Neuron (in vitro differentiated cells): ENCODE data around the gene GPR45.

Experiments used
- H2AFZ ChIP-seq: one replicate; pipeline ENCODE4 v1.6.1; 2013; ENCODE audit warnings: low read depth, mild to moderate bottlenecking, inconsistent platforms, low read length, moderate library complexity
- H3K27me3 ChIP-seq: one replicate; pipeline ENCODE4 v1.6.1; 2013; ENCODE audit warnings: low read length; ENCODE audit not compliant: insufficient read depth
- H3K36me3 ChIP-seq: one replicate; pipeline ENCODE4 v1.6.1; 2013; ENCODE audit warnings: low read length; ENCODE audit not compliant: insufficient read depth
- H3K4me1 ChIP-seq: one replicate; pipeline ENCODE4 v1.6.1; 2013; ENCODE audit warnings: low read length; ENCODE audit not compliant: insufficient read depth
- H3K4me3 ChIP-seq: 2 replicates; pipeline ENCODE4 v1.5.1; 2013; ENCODE audit warnings: mild to moderate bottlenecking, low read length, moderate library complexity
- H3K9me3 ChIP-seq: one replicate; pipeline ENCODE4 v1.6.1; 2013; ENCODE audit warnings: low read length

GPR45 gene

GRCh38 chr2:105258835-105259350 lies 17.4 kb downstream of the GPR45 start:
- no peaks in the 10 kb centered on the region for H3K36me3 ChIP-seq
- no peaks in the 10 kb centered on the region for H3K4me1 ChIP-seq
- peaks cover 5% of the 10 kb centered on the region for H3K9me3 ChIP-seq
- H2AFZ ChIP-seq: no peak overlapping the region
- H3K27me3 ChIP-seq: no peaks in the 10 kb centered on the region
- H3K4me3 ChIP-seq: no peak overlapping the region

DNA sequence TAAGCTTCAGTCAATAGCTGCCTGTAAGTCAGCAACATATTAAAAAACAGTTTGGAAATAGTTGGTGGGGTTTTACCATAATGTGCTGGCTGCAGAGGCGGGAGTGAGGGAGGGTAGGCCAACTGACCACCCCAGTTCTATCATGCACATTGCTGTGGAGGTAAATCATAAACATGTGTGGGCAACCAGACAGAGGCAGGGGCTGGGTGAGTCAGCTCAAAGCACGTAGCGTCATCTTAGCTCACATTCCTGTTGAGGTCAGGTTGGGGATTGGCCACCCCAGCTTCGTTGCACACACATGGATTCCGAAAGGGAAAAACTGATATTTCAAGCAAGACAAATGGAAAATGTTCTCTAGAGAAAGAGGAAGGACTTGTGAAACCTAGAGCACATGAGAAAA lies 19.5 kb downstream of the GPR45 start:
- peaks cover 9% of the 10 kb centered on the region for H3K4me1 ChIP-seq
- peaks cover 3% of the 10 kb centered on the region for H3K9me3 ChIP-seq
- H3K27me3 ChIP-seq: no peaks in the 10 kb centered on the region
- H3K36me3 ChIP-seq: no peaks in the 10 kb centered on the region
- H3K4me3 ChIP-seq: no peak overlapping the region
- no peak overlapping the region for H2AFZ ChIP-seq

GRCh38 chr2:105262651-105263091 lies 21.1 kb downstream of the GPR45 start:
- peaks cover 7% of the 10 kb centered on the region for H3K36me3 ChIP-seq
- no peaks in the 10 kb centered on the region for H3K27me3 ChIP-seq
- H3K4me1 ChIP-seq: peaks cover 16% of the 10 kb centered on the region
- peaks cover 3% of the 10 kb centered on the region for H3K9me3 ChIP-seq
- H2AFZ ChIP-seq: no peak overlapping the region
- no peak overlapping the region for H3K4me3 ChIP-seq

GRCh38 chr2:105269426-105269825 lies 27.9 kb downstream of the GPR45 start:
- Histone ChIP-seq H3K4me3 (no peak overlapping the region), H3K36me3 (peaks cover 56% of the 10 kb centered on the region), H3K4me1 (peaks cover 16% of the 10 kb centered on the region), H3K27me3 (no peaks in the 10 kb centered on the region), H2AFZ (no peak overlapping the region), H3K9me3 (no peaks in the 10 kb centered on the region)

- H3K27me3 ChIP-seq: no peaks in the 10 kb centered on the region
- no peak overlapping the region for H3K4me3 ChIP-seq
- no peak overlapping the region for H2AFZ ChIP-seq
- no peaks in the 10 kb centered on the region for H3K9me3 ChIP-seq
- peaks cover 69% of the 10 kb centered on the region for H3K36me3 ChIP-seq
- H3K4me1 ChIP-seq: peaks cover 3% of the 10 kb centered on the region
Measured at GRCh38 chr2:105271393-105272045, 30.0 kb downstream of the GPR45 start.

GRCh38 chr2:105272176-105272575 lies 30.6 kb downstream of the GPR45 start:
- Histone ChIP-seq H3K4me3 (no peak overlapping the region), H3K4me1 (no peaks in the 10 kb centered on the region), H3K27me3 (no peaks in the 10 kb centered on the region), H3K9me3 (no peaks in the 10 kb centered on the region), H3K36me3 (peaks cover 72% of the 10 kb centered on the region), H2AFZ (no peak overlapping the region)

DNA sequence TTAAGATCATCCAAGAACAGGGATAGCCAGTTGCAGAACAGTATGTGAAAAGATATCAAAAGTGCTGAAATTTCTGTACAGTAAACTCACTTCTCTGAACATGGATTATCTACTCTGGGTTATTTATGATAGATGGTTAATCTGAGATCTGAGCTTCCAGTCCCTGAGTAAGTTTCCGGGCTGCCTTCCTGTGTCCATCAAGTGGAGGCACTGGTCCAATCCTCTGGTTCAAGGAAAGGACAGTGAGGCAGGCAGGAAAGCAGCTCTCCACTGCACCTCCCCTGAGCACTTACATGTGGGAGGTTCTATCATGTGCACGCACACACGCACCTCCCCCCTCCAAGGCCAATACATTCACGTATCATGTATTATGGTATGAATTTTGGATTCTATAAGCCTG lies 32.5 kb downstream of the GPR45 start:
- H2AFZ ChIP-seq: no peak overlapping the region
- H3K4me1 ChIP-seq: no peaks in the 10 kb centered on the region
- H3K27me3 ChIP-seq: no peaks in the 10 kb centered on the region
- peaks cover 76% of the 10 kb centered on the region for H3K36me3 ChIP-seq
- H3K4me3 ChIP-seq: no peak overlapping the region
- no peaks in the 10 kb centered on the region for H3K9me3 ChIP-seq

DNA sequence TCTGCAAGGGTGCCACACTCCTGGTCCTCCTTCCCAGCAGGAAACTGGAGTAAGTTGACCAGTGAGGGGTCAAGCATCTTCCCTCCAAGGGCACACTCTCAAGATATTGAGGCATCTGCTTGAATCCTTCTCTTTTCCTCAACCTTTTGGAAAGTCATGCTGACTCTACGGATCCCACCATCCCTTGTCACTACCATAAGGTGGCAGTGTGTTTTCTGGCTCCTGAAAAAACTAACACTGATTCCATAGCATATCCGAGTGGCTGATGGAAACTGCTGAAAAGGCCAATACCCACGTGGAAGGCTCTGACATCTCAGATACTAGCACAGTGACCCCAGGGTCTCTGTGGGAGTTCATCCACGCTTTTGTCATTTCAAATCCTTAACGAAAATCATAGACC lies 37.1 kb downstream of the GPR45 start:
- peaks cover 64% of the 10 kb centered on the region for H3K36me3 ChIP-seq
- no peaks in the 10 kb centered on the region for H3K9me3 ChIP-seq
- H3K4me1 ChIP-seq: no peaks in the 10 kb centered on the region
- H3K4me3 ChIP-seq: no peak overlapping the region
- no peaks in the 10 kb centered on the region for H3K27me3 ChIP-seq
- H2AFZ ChIP-seq: no peak overlapping the region

DNA sequence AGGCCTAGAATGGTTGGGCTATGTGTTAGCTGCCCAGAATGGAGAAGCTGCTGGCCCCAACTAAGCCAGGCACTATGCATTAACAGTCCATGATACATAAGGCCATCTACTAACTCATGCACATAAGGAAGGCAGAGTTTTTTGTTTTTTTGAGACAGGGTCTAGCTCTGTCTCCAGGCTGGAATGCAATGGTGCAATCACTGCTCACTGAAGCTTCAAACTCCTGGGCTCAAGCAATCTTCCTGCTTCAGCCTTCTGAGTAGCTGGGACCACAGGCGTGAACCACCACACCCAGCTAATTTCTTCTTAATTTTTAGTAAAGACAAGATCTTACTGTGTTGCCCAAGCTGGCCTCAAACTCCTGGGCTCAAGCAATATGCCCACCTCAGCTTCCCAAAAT lies 37.6 kb downstream of the GPR45 start:
- no peak overlapping the region for H3K4me3 ChIP-seq
- H3K4me1 ChIP-seq: no peaks in the 10 kb centered on the region
- peaks cover 66% of the 10 kb centered on the region for H3K36me3 ChIP-seq
- H3K9me3 ChIP-seq: no peaks in the 10 kb centered on the region
- no peak overlapping the region for H2AFZ ChIP-seq
- H3K27me3 ChIP-seq: no peaks in the 10 kb centered on the region

DNA sequence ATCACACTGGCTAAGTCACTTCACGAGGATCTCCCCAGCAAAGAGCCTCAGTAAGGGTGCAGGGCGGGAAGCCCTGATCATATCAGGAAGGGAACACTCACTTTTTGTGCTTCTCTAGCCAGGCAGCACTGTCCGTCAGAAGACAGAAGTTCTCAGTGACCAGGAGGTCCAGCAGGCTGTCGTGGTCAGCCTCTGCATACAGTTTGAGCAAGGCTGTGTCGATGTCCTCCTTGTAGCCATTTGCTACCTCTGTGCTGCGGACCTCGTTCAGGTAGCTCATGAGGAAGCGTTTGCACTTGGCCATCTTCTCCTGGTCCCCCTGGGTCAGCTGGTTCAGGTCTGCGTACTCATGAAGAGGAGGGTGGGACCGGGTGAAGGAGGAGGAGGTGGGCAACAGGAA lies 38.7 kb downstream of the GPR45 start:
- Histone ChIP-seq H3K4me3 (no peak overlapping the region), H3K27me3 (no peaks in the 10 kb centered on the region), H3K36me3 (peaks cover 64% of the 10 kb centered on the region), H3K9me3 (no peaks in the 10 kb centered on the region), H3K4me1 (no peaks in the 10 kb centered on the region), H2AFZ (no peak overlapping the region)

DNA sequence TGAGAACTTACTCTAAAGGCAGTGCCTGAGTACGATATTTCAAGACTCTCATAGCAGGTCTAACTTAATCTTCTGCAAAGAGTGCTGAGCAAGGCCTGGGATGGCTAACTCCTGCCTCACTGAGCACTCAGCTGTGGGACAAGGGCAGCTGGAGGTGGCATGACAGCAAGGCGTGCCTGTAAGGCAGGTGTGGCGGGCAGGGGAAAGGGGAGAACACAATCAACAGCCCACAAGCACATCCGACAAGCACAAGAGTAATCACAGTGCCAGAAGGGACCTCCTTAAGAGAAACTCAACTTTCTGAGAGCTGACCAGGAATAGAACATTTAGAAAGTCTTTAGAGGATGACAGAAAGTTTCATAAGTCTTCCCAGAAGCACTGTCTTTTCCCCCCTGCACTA lies 42.0 kb downstream of the GPR45 start:
- Histone ChIP-seq H3K36me3 (peaks cover 57% of the 10 kb centered on the region), H2AFZ (no peak overlapping the region), H3K9me3 (no peaks in the 10 kb centered on the region), H3K4me1 (no peaks in the 10 kb centered on the region), H3K27me3 (no peaks in the 10 kb centered on the region), H3K4me3 (no peak overlapping the region)

- Histone ChIP-seq H3K27me3 (no peaks in the 10 kb centered on the region), H3K4me3 (no peak overlapping the region), H3K4me1 (peaks cover 9% of the 10 kb centered on the region), H3K9me3 (no peaks in the 10 kb centered on the region), H2AFZ (no peak overlapping the region), H3K36me3 (peaks cover 51% of the 10 kb centered on the region)
Measured at GRCh38 chr2:105287692-105288091, 46.1 kb downstream of the GPR45 start.

- Histone ChIP-seq H3K27me3 (no peaks in the 10 kb centered on the region), H2AFZ (no peak overlapping the region), H3K36me3 (peaks cover 51% of the 10 kb centered on the region), H3K4me3 (no peak overlapping the region), H3K9me3 (no peaks in the 10 kb centered on the region), H3K4me1 (peaks cover 9% of the 10 kb centered on the region)
Measured at GRCh38 chr2:105288133-105288532, 46.6 kb downstream of the GPR45 start.
